ENCODE measurements around the gene NHLH1.

The NHLH1 gene

DNA sequence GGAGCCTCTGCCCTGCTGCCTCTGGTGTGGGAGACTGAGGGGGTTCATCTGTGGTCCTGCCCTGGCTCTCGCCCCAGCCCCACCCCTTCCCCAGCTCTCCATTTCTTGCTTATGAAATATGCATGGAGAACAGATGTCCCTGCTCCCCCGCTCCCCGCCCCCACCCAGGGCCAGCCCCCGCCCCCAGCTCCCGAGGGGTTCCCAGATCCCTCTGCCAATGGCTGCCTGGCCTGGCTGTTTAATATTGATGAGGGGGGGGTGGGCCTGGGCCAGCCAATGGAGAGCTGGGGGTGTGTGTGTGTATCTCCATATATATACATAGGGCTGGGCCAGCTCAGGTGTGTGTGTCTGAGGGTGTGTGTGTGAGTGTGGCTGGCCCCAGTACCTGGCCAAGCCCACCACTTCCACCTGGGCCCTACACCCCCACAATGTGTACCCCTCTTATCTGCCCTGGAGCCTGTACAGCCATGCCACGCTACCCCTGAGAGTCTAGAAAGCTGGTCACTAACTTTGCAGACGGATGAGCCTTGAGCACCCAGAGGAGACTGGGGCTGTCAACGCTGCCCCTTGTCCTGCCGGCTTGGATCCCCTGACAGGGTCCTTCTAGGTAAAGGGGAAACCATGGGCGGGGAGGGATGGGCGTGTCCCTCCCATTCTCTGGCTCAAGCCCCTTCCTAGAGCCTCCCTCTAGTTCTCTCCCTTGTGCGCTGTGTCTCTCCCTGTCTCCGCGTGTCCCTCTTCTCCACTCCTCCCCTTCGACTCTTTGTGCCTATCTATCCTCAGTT is at the start of gene NHLH1:
Gene NHLH1 (plus strand): TSS at position 341 of the 785 bp plus-strand sequence. CDS start 3,661 bp downstream, outside the sequence.
- FAIRE-seq: no peak

- FAIRE-seq: no peak
Measured at GRCh38 chr1:160322831-160323230, 44.0 kb upstream of the NHLH1 start.

DNA sequence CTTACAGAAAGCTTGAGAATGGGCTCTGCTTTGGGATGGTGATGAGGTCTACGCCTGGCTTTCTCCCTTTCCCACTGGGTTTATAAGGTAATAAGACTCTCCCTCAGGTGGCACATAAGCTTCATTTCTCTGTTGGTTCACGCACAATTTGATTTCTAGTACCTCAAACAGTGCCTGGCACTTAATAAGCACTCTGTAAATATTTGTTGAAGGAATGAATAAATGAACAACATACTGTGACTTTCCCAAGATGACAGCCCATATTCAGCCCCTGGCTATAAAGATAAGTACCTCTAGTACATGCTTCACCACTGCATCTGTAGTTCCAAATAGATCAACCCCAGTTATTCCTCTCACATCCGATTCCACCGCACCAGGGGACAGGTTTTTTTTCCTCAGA is 41.6 kb upstream of the NHLH1 start:
- FAIRE-seq: no peak

DNA sequence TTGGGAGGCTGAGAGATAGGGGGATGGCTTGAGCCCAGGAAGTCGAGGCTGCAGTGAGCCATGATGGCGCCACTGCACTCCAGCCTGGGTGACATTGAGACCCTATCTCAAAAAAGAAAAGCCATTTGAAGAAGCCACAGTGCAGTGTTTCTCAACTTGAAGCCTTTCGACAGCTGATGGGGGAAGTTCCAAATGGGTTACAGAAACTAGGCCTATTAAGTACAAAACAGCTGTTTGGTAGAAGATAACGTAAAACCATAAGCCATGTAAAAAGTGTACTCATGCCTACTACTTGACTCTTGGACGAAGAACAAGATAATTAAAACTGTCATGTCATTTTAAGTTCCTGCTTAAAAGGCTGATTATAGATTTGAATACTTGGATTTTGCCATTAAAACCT is 40.5 kb upstream of the NHLH1 start:
- no peak for FAIRE-seq

DNA sequence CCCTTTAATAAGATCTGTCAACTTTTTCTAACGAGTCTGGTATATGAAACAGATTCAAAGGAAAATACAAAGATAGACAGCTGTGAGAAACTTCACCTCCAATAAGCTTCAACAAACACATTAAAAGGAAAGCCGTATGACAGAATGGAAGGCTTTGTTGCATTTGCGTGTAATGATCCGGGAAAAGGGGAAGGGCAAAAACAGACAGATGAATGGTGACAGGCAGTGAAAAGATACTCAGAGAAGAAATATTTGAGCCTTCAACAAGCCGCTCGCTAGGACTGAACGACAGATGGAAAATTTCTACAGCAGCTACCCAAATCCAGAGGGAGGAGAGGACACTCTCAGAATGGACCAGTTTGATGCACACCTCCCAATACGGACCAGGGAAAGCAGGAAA is 38.7 kb upstream of the NHLH1 start:
- FAIRE-seq: no peak

- no peak for FAIRE-seq
Measured at GRCh38 chr1:160330119-160330518, 36.8 kb upstream of the NHLH1 start.

DNA sequence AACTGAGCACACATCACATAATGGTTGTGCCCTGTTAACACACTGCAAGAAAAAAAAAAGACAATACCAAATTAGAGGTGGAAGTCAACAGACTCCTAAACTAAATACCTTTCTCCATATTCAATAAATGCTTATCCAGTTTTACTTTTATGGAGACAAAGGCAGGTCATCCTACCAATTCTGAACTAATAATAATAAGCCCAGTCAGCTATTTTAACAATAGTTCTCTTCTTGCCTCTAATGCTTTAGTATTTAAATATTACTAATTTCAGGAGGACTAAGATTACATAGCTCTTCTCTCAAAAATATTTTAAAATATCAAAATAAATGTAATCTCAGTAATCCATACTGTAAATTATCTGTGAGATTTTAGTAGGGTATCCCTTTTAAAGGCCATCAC is 34.4 kb upstream of the NHLH1 start:
- FAIRE-seq: no peak

- no peak for FAIRE-seq
Measured at GRCh38 chr1:160338580-160338979, 28.3 kb upstream of the NHLH1 start.

GRCh38 chr1:160340146-160340545 is 26.7 kb upstream of the NHLH1 start:
- FAIRE-seq: no peak

DNA sequence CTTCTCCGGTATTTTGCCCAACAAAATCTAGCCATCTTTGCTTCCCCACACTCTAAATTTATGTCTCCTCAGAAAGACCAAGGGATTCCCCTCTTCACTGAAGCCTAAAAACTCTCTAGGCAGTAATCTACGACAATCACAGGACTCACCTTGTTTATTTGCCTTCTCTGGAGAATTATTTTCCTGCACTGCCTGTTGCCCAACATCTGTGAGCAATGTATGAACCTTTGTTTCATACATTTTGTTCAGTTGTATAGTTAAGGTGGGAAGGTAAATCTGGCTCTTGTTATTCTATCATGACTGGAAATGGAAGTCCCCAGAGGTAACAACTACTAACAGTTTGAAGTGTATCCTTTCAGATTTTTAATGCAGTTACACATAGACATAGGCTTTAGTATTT is 26.0 kb upstream of the NHLH1 start:
- FAIRE-seq: no peak

GRCh38 chr1:160342526-160342925 is 24.3 kb upstream of the NHLH1 start:
- no peak for FAIRE-seq

DNA sequence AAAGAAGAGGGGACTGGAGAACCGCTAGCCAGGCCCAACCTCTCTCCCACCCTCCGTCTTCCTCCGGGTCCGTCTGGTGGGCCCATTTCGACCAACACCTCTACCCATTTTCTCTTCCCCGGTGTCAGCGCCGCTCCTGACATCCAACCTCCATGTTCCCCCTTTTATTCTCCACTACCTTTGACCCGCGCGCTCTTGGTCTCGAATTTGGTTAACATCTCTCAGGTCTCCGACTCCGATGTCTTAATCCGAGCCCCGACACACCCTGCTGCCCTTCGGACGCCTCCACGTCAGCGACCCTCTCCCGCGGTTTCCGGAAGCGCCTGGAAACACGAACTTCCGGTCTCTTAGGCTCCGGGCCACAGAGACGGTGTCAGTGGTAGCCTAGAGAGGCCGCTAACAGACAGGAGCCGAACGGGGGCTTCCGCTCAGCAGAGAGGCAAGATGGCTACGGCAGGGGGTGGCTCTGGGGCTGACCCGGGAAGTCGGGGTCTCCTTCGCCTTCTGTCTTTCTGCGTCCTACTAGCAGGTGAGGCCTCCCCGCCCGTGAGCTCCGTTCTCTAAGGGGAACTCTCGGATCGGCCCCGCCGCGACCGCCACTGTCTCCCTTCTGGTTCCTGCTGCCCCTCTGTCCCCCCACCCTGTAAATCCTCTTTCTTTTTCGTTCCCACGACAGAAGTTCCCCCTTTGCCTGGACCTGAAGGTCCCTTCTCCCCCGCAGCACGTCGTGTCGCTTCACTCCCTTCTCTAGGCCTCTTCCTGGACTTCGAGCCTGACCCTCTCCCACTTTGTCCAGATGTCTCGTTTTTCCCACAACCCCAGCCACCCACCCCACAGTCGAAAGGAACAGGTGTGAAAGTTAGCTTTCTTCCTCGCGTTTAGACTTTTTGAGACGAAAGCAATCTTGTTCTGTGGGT is 23.7 kb upstream of the NHLH1 start, which contains the start of the genes COPA and NCSTN:
Gene COPA (minus strand): TSS at position 298 of the 917 bp plus-strand sequence. CDS start 80 bp downstream, at position 218.
Gene NCSTN (plus strand): TSS at position 431 of the 917 bp plus-strand sequence. CDS start 14 bp downstream, at position 445.
- FAIRE-seq: peak; percentile 95

DNA sequence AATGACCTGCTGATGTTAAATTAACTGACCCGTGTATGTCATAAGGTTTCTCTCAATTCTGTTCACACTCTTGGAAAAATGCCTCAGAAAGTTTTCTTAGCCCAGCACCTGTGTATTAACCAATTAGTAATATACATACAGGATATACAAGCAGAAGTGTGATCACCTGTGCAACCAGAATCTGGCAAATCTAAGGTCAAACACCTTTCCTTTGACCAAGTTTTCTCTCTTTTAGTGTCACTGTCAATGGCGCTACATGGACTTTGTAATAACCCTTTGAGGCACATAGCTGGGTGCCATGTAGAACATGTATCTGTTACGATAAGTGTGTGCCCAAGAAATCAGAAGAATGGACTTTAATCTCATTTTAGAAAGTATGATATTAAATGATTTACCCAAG is 22.6 kb upstream of the NHLH1 start:
- FAIRE-seq: no peak

- no peak for FAIRE-seq
Measured at GRCh38 chr1:160344936-160345335, 21.9 kb upstream of the NHLH1 start.

DNA sequence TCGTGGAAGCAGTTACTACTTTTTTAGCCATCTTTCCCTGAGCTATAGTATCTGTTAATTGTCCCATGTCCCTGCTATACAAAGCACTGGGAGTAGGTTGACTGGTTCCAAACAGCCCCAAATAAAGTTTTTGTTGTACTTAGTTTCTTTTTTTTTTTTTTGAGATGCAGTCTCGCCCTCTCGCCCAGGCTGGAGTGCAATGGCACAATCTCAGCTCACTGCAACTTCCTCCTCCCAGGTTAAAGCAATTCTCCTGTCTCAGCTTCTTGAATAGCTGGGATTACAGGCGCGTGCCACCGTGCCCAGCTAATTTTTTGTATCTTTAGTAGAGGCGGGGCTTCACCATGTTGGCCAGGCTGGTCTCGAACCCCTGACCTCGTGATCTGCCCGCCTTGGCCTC is 20.4 kb upstream of the NHLH1 start:
- no peak for FAIRE-seq

GRCh38 chr1:160346958-160347357 is 19.9 kb upstream of the NHLH1 start:
- no peak for FAIRE-seq

DNA sequence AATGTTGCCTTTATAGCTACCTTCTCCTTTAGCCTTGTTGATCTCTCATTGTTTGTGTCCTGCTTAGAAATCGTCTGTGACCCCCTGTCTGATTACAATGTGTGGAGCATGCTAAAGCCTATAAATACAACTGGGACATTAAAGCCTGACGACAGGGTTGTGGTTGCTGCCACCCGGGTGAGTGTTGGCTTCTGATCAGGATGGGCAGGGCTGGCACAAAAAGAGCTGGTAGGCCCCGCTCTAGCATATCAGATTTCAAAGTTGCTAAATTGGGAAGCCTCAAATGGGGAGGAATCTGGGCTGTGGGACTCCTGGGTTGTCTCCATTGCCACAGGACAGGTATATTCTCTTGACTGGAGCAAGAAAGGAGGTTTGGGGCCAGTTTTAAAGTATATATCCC is 15.2 kb upstream of the NHLH1 start:
- no peak for FAIRE-seq

- no peak for FAIRE-seq
Measured at GRCh38 chr1:160352555-160352954, 14.3 kb upstream of the NHLH1 start.

GRCh38 chr1:160353223-160353622 is 13.6 kb upstream of the NHLH1 start:
- no peak for FAIRE-seq

GRCh38 chr1:160354388-160354985 is 12.4 kb upstream of the NHLH1 start:
- no peak for FAIRE-seq

GRCh38 chr1:160357286-160358002 is 9.4 kb upstream of the NHLH1 start:
- FAIRE-seq: no peak

DNA sequence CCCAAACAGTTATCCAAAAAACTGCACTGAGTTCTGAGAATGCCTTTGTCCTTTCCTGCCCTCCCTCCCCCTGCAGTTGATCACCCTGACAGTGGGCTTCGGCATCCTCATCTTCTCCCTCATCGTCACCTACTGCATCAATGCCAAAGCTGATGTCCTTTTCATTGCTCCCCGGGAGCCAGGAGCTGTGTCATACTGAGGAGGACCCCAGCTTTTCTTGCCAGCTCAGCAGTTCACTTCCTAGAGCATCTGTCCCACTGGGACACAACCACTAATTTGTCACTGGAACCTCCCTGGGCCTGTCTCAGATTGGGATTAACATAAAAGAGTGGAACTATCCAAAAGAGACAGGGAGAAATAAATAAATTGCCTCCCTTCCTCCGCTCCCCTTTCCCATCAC is 8.8 kb upstream of the NHLH1 start:
- FAIRE-seq: no peak
